Panc1 (cell line): ENCODE measurements around the gene GSG1L. TPM values are rescaled to one million over a fixed set of nuclear protein-coding genes. Genes with fewer than 3 reads are reported as not detected.

Experiments used
- ATAC-seq: fragments of 200-7000 bp; cut with Tn5 transposase; 2 replicates; pipeline ENCODE4 v1.9.1; 2020; ENCODE audit warnings: mild to moderate bottlenecking, moderate library complexity
- BruUV-seq: library from RNA; stranded (reverse); fragments of 400-500 nt; replicated peaks from 2 replicates; lab custom pipeline; 2021; lab: Mats Ljungman, UMichigan
- CTCF ChIA-PET: fragments of 300-600 bp; sonication (Branson Sonifier 250); formaldehyde crosslinking; loops from one replicate; lab custom pipeline; 2022; ENCODE audit warnings: antibody characterized with exemption; lab: Charles Lee
- POLR2A ChIA-PET: fragments of 300-600 bp; sonication (Branson Sonifier 250); formaldehyde crosslinking; loops from one replicate; lab custom pipeline; 2022; ENCODE audit warnings: antibody characterized with exemption; lab: Charles Lee
- DNase-seq: peaks from one replicate; pipeline ENCODE4 v3.0.0-alpha.2; 2010; ENCODE audit warnings: low read depth, low spot score
- H3K27ac ChIP-seq: 2 replicates; pipeline ENCODE4 v1.5.1; 2011; ENCODE audit warnings: mild to moderate bottlenecking, low read length, inconsistent platforms
- H3K27me3 ChIP-seq: fragments of 200-500 bp; sonication (Bioruptor generic); 2 replicates; pipeline ENCODE4 v1.6.0; 2014; ENCODE audit warnings: low read length, inconsistent platforms; ENCODE audit not compliant: control insufficient read depth, insufficient read depth
- H3K36me3 ChIP-seq: fragments of 200-500 bp; sonication (Bioruptor generic); 2 replicates; pipeline ENCODE4 v1.5.1; 2014; ENCODE audit warnings: inconsistent platforms, mild to moderate bottlenecking, low read length, moderate library complexity; ENCODE audit not compliant: control insufficient read depth, insufficient read depth
- H3K4me1 ChIP-seq: 2 replicates; pipeline ENCODE4 v1.5.1; 2011; ENCODE audit warnings: inconsistent platforms, mild to moderate bottlenecking, low read length, moderate library complexity; ENCODE audit not compliant: control insufficient read depth, insufficient read depth
- H3K4me3 ChIP-seq, 2 experiments: 2 replicates each; pipeline ENCODE4 v1.5.1; 2011 to 2012; ENCODE audit warnings: low read depth in 2 of 2, low read length in 2 of 2, mild to moderate bottlenecking in 2 of 2, inconsistent platforms in 1 of 2, moderate library complexity in 1 of 2
- H3K9me3 ChIP-seq: fragments of 200-500 bp; sonication (Bioruptor generic); 2 replicates; pipeline ENCODE4 v1.5.1; 2014; ENCODE audit warnings: low read depth, mild to moderate bottlenecking, inconsistent platforms, low read length, moderate library complexity; ENCODE audit not compliant: control insufficient read depth, insufficient read depth
- CTCF ChIP-seq: fragments of 450-650 bp; IDR thresholded peaks from 2 replicates; pipeline ENCODE4 v1.5.1; 2017; ENCODE audit warnings: mild to moderate bottlenecking
- POLR2AphosphoS5 ChIP-seq: IDR thresholded peaks from 2 replicates; pipeline ENCODE4 v1.6.1; 2012; ENCODE audit warnings: mild to moderate bottlenecking, low read depth, low read length, moderate library complexity
- SIN3A ChIP-seq: IDR thresholded peaks from 2 replicates; pipeline ENCODE4 v1.6.1; 2012; ENCODE audit warnings: low read depth, mild to moderate bottlenecking, low read length, moderate library complexity, borderline replicate concordance; ENCODE audit not compliant: insufficient read depth
- TCF7L2 ChIP-seq: IDR thresholded peaks from 2 replicates; pipeline ENCODE4 v1.6.1; 2011; ENCODE audit warnings: mild to moderate bottlenecking, low read depth, low read length, inconsistent platforms
- in situ Hi-C: cut with HindIII; loops from 2 replicates; pipeline ENCODE4 v1.10.0; 2016; ENCODE audit warnings: low sequenced_read_pairs, low pct_unique_long_range_greater_than_20kb
- intact Hi-C: fragments of 100-400 bp; cut with micrococcal nuclease; formaldehyde crosslinking; loops from one replicate; pipeline ENCODE4 v1.10.0; 2022; ENCODE audit not compliant: unreplicated experiment
- total RNA-seq: library from RNA; stranded (reverse); gene quantifications from one replicate; pipeline ENCODE4 v1.2.1, GENCODE V29; 2021; ENCODE audit not compliant: unreplicated experiment
- TF ChIP-seq, protein P1 (sequence below), 2 experiments: IDR thresholded peaks; 2 replicates each; pipeline ENCODE4 v1.6.1; 2011 to 2012; ENCODE audit warnings: low read depth in 2 of 2, control low read depth in 1 of 2, low read length in 1 of 2, mild to moderate bottlenecking in 1 of 2, moderate library complexity in 1 of 2; ENCODE audit not compliant: insufficient read depth in 1 of 2

GSG1L gene
- total RNA-seq, 1 experiment from 2014 or later, result 0.08 TPM

DNA sequence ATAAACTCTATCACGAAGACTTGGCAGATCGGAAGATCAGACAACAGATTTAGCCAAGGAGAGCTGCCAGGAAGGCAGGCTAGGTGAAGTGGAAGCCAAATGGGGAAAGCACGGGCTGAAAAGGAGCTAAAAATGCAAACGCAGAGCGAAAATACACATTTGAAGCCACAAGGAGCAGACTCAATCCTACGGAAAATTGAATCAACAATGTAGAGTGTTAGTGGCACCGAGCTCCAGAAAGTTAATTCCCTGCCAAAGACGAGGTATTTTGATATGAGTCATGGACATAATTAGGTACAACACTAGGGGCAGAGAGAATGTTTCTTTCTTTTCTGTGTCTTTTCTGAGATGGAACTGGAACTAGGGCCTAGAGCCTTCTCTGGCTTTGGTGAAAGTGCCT, 20.7 kb downstream of the GSG1L start:
- H3K4me3 ChIP-seq, result no peak overlapping the region
- in situ Hi-C loops, result no loop called here
- no peak overlapping the region for H3K27ac ChIP-seq
- no peaks in the 10 kb centered on the region for H3K36me3 ChIP-seq
- no TSS peak for BruUV-seq
- DNase-seq (no peak), ATAC-seq (no peak)
- H3K9me3 ChIP-seq, result no peaks in the 10 kb centered on the region
- TF ChIP-seq, protein P1, sequence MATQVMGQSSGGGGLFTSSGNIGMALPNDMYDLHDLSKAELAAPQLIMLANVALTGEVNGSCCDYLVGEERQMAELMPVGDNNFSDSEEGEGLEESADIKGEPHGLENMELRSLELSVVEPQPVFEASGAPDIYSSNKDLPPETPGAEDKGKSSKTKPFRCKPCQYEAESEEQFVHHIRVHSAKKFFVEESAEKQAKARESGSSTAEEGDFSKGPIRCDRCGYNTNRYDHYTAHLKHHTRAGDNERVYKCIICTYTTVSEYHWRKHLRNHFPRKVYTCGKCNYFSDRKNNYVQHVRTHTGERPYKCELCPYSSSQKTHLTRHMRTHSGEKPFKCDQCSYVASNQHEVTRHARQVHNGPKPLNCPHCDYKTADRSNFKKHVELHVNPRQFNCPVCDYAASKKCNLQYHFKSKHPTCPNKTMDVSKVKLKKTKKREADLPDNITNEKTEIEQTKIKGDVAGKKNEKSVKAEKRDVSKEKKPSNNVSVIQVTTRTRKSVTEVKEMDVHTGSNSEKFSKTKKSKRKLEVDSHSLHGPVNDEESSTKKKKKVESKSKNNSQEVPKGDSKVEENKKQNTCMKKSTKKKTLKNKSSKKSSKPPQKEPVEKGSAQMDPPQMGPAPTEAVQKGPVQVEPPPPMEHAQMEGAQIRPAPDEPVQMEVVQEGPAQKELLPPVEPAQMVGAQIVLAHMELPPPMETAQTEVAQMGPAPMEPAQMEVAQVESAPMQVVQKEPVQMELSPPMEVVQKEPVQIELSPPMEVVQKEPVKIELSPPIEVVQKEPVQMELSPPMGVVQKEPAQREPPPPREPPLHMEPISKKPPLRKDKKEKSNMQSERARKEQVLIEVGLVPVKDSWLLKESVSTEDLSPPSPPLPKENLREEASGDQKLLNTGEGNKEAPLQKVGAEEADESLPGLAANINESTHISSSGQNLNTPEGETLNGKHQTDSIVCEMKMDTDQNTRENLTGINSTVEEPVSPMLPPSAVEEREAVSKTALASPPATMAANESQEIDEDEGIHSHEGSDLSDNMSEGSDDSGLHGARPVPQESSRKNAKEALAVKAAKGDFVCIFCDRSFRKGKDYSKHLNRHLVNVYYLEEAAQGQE (IDR thresholded peaks at IDR 0.05; ENCODE audit: insufficient read depth in 1 of 2, low read depth in 2 of 2, low read length in 1 of 2), result no peak
- TF ChIP-seq POLR2AphosphoS5 (no peak), TCF7L2 (no peak)
- peaks cover 4% of the 10 kb centered on the region; the same call in 1 of the 2 replicates for H3K4me1 ChIP-seq
- no peaks in the 10 kb centered on the region for H3K27me3 ChIP-seq
- ChIA-PET CTCF (interaction anchor here (0.6 kb wide), 1 partner anchor 412 kb away, joined by 3 read pairs; no protein-coding TSS in a partner anchor), POLR2A (no interaction called here)
- intact Hi-C loops, result no loop called here

DNA sequence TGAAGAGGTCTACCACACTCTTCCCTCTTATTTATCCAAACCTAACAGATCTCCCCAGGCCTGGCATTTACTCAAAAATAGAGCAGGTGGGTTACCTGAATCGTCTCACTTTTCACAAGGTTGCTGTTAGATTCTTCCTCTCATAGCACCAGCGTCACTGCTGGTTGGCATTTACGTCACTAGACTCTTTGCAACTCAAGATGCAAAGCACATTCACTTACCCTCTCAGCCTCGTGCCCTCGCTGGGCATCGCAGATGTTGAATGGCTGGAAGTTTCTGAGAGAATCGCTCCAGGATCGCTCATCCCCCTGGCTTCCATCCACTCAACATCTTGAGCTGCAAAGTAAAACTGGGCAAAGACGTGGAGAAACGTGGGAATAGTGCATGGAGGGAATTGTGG, 21.9 kb downstream of the GSG1L start:
- no TSS peak for BruUV-seq
- Histone ChIP-seq H3K27me3 (no peaks in the 10 kb centered on the region), H3K9me3 (no peaks in the 10 kb centered on the region), H3K36me3 (no peaks in the 10 kb centered on the region), H3K4me3 (no peak overlapping the region), H3K27ac (no peak overlapping the region), H3K4me1 (peaks cover 4% of the 10 kb centered on the region; the same call in 1 of the 2 replicates)
- CTCF ChIA-PET, result no interaction called here
- TF ChIP-seq, protein P1 (IDR thresholded peaks at IDR 0.05; ENCODE audit: insufficient read depth in 1 of 2, low read depth in 2 of 2, low read length in 1 of 2), result no peak
- TF ChIP-seq CTCF (no peak), TCF7L2 (no peak), POLR2AphosphoS5 (no peak), SIN3A (no peak)
- intact Hi-C loops, result no loop called here
- ATAC-seq (no peak), DNase-seq (no peak)
- in situ Hi-C loops, result no loop called here
- POLR2A ChIA-PET, result no interaction called here
